ENCODE results near the gene NIM1K.

- TF ChIP-seq CTCF (IDR thresholded peaks at IDR 0.05) (no peak), AFF4 (CRISPR knock-in tag; IDR thresholded peaks at IDR 0.05; ENCODE audit: borderline replicate concordance) (no peak), CREB1 (CRISPR knock-in tag; IDR thresholded peaks at IDR 0.05) (no peak), ZNF232 (CRISPR knock-in tag; IDR thresholded peaks at IDR 0.05) (no peak), FOXJ3 (CRISPR knock-in tag; IDR thresholded peaks at IDR 0.05; ENCODE audit: borderline replicate concordance) (no peak), NFYB (CRISPR knock-in tag; conservative IDR thresholded peaks at IDR 0.05; ENCODE audit: low read depth) (no peak), ETV6 (CRISPR knock-in tag; IDR thresholded peaks at IDR 0.05) (no peak), TEAD4 (CRISPR knock-in tag; IDR thresholded peaks at IDR 0.05) (no peak), CBFB (CRISPR knock-in tag; IDR thresholded peaks at IDR 0.05; ENCODE audit: low read depth) (no peak), USF2 (CRISPR knock-in tag; IDR thresholded peaks at IDR 0.05) (no peak), NR2C2 (CRISPR knock-in tag; IDR thresholded peaks at IDR 0.05) (no peak), PRDM15 (CRISPR knock-in tag; IDR thresholded peaks at IDR 0.05) (no peak), ZBTB21 (CRISPR knock-in tag; IDR thresholded peaks at IDR 0.05; ENCODE audit: borderline replicate concordance) (no peak), ELF4 (CRISPR knock-in tag; IDR thresholded peaks at IDR 0.05; ENCODE audit: low read depth) (no peak)
These were observed 59.7 kb downstream of the NIM1K start for GRCh38 chr5:43251754-43252153.
